ENCODE measurements around the gene DENND5B. TPM values are rescaled to one million over a fixed set of nuclear protein-coding genes. Genes with fewer than 3 reads are reported as not detected.
A peak's percentile ranks its signal among the peaks of the same experiment; 100 is the strongest.

DENND5B gene
- total RNA-seq, 1 experiment from 2014 or later: 24.6 TPM

DNA sequence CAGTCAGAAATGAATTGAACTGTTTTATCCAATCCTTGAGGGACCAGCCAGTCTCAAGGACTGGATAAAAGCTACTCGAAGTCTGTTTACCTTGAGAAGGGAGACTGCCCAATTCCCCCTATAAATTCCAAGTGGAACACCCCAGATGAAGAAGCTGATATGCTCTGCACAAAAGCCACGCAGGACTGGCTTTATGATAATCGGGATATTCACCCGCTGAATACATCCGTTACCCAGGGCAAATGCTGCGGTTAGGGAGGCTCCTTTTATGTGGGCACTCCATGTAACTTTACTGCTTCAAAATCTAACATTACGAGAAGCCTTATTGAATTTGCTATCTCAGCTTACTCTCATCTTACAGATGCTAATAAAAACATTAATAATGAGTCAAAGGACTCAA is 119.1 kb downstream of the DENND5B start:
- DNase-seq (ENCODE audit: low read depth): no peak

DNA sequence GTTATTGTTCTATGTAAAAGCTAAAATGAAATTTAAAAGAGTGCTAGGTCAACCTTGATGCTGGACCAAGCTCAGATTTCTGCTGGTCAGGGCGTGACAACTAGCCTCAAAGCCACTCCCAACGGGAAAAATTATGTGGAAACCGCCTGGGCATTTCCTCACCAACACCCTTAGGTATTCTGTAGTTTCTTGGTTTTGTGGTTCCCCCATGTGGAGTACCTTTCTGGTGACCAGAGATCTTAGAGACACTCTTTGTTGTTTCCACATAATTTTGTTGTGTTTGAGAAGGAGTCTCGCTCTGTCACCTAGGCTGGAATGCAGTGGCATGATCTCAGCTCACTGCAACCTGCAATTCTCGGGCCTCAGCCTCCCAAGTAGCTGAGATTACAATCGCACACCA is 119.9 kb downstream of the DENND5B start:
- DNase-seq (ENCODE audit: low read depth): no peak

DNA sequence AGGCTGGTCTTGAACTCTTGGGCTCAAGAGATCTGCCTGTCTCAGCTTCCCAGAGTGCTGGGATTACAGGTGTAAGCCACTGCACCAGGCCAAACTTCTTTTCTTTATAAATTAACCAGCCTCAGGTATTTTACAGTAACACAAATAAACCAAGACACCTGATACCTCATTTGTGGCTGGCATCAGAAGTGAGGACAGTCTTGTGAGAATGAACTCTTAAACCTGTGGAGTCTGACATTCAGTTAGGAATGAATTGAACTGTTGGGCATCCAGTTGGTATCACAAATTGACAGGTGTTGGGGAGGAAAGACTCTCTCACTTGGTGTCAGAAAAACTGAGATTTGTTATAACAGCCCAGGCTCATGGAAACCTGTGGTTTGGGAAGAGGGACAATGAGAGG is 120.5 kb downstream of the DENND5B start:
- no peak for DNase-seq (ENCODE audit: low read depth)

DNA sequence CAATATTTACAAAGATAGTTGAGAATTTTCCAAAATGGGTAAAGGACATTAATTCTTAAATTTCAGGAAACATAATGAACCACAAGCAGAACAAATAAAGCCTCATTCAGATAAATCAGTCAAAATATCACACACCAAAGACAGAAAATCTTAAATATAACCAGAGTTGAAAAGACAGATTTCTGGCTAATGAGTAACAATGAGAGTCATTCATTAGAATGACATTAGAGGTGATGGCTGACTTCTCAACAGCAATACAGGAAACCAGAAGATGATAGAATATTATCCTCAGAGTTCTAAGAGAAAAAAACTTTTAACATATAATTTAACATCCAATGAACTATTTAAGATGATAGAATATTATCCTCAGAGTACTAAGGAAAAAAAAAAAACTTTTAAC is 124.2 kb downstream of the DENND5B start:
- DNase-seq (ENCODE audit: low read depth): no peak

DNA sequence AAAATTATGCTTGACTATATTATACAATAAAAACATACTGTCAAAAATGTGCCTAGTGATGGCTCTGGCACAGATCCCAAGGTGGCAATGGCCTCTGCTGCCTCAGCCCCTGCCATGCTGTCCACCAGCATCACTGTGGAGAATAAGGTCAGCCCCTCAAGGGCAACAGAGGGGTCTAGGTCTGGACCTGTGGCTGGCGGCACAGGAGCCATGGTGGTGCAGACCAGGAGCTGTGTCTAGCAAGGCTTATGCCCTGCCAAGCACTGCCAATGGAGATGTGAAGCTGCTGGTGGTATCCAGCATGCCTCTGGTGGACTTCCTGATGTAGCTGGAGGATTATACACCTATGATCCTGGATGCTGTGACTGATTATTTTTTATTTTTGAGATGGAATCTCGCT is 125.9 kb downstream of the DENND5B start:
- DNase-seq (ENCODE audit: low read depth): no peak

DNA sequence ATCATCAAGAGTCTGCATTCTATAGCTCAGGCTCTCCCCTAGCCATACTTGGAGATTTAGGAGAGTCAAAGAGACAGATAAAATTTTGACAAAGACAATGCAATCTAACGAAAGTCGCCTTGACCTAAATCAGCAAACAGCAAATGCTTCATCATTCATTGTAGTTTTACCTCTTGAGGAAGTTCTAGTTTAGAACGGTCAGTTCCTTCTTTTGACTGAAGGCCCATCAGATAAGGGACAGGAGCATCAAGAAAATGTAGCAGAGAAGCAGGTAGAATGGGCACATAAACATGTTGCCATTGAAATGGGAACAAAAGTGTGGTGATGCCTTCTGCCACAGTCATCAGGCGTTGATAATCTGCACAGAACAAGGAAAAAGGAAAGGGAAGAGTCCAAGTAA is 130.9 kb downstream of the DENND5B start:
- DNase-seq (ENCODE audit: low read depth): no peak

DNA sequence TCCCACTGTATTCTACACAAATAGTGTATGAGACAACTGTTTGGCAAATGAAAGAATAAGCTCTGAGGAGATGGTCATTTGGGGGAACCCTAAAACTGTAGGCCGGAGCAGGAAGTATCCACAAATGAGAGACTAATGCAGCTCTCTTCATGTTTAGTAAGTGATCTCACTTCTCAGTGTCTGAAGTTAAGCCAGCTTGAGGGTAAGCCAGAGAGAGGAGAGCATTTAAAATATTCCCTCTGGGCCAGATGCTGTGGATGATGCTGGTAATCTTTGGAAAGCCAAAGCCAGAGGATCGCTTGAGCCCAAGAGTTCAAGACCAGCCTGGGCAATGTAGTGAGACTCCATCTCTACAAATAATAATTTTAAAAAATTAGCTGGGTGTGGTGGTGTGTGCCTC is 134.4 kb downstream of the DENND5B start:
- no peak for DNase-seq (ENCODE audit: low read depth)

DNA sequence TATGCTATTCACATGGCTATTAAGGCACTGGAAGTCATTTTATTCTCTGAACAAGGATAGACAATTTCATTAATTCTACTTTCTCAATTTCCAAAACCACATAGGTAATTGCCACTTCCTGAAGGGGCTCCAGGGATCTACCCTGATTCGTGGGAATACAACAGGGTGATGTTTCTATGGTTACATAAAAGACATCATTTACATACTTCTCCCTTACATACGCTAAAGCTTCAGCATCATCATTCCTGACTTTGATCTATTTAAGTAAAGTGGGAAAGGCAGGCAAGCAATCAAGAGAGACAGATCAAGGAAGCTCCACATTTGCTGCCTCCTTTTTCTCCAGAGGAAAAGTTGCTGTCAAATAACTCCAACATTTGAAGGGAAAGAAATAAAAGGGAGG is 146.2 kb downstream of the DENND5B start:
- no peak for DNase-seq (ENCODE audit: low read depth)

DNA sequence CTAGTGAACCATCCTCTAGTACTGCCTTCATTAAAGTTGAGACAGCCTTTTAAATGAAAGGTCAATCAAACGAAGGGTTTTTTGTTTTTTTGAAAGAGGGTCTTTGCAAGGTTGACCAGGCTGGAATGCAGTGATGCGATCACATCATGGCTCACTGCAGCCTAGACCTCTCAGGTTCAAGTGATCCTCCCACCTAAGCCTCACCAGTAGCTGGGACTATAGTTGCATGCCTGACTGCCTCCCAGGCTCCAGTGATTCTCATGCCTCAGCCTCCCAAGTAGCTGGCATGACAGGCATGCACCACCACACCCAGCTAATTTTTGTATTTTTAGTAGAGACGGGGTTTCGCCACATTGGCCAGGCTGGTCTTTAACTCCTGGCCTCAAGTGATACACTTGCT is 150.3 kb downstream of the DENND5B start:
- no peak for DNase-seq (ENCODE audit: low read depth)

DNA sequence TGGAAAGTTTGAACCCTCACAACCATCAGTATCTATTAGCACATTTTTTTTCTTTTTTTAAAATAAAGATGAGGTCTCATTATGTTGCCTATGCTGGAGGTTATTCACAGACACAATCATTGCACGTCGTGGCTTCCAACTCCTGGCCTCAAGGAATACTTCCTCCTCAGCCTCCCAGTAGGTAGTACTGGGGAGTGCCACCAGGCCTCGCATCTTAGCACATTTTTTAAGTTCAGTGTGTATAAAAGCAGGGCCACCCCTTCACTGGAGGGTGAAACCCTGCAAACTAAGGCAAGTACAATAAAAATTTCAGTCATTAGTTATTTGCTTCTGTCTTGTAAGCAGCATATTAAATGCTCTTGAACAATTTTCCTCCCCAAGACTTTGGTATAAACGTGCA is 150.8 kb downstream of the DENND5B start:
- no peak for DNase-seq (ENCODE audit: low read depth)

DNA sequence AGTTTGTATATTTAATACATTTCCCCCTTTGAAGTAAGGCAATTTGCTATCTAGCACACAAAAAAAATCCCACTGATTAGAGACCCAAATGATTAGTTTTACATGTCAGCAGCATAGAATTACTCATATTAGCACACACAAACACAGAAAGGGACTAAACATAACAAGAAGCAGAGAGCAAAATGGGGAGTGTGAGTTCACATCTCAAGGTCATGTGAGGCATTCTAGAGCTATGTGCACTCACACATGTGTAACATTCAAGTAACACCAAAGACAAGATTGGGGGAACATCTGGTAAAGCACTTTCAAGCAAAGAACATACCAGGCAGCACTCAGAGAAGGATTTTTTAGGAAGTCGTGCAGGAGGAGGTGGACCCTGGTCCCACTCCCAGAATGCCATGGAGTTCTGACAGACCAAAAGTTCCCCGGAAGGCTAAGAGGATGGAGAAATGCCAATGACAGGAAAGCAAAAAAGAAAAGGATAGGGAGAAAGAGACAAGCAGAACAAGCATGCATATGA is 159.2 kb downstream of the DENND5B start:
- no peak for DNase-seq (ENCODE audit: low read depth)

DNA sequence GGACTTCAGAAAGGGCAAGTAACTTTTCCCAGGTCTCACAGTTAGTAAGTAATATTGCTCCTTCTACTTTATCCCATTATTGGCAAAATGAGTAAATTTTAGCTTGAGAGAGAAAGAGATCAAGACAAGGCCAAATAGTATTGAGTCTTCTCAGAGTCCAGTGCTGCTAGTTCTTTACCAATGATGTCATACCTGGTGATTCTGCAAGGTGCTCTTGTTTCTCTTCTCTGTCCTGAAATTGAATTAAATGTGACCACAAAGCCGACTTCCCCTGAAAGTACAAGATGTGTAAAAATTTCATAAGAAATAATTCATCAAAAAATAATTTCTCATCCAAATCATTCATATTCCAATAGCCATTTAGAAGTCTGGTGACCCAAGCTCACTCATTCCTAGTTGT is 167.5 kb downstream of the DENND5B start:
- DNase-seq (ENCODE audit: low read depth): no peak

DNA sequence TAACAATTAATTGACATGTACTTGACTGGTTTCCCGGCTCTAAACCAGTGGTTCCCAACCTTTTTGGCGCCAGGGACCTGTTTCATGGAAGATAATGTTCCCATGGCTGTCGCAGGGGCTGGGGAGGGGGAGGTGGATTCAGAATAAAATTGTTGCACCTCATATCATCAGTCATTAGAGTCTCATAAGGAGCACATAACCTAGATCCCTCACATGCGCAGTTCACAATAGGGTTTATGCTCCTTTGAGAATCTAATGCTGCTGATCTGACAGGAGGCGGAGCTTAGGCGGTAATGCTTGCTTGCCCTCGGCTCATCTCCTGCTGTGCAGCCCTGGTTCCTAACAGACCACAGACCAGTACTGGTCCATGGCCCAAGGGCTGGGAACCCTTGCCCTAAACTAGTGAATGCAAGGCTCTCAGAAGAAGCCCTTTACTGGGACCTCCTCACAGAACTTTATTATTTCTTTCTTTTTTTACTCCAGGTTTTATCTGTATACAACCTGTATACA is 178.6 kb downstream of the DENND5B start:
- DNase-seq (ENCODE audit: low read depth): no peak

DNA sequence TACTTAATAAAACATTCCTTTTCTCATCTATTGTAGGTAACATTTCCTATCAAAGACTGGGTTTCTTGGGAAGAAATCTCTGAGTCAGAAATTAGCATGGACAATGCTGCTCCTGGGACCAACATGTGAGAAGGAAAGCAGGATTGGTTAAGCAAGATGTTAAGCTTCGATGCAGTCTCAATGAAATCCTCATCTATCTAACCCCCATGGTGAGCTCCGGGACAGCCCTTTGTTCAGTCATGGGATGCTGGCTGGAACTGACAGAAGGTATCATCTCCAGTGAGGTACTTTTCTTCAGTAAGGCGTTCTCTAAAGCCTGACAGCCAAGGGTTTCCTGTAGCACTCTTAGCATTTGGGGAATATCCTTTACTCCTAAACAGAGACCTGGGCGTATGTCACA is 182.2 kb downstream of the DENND5B start:
- DNase-seq (ENCODE audit: low read depth): no peak

DNA sequence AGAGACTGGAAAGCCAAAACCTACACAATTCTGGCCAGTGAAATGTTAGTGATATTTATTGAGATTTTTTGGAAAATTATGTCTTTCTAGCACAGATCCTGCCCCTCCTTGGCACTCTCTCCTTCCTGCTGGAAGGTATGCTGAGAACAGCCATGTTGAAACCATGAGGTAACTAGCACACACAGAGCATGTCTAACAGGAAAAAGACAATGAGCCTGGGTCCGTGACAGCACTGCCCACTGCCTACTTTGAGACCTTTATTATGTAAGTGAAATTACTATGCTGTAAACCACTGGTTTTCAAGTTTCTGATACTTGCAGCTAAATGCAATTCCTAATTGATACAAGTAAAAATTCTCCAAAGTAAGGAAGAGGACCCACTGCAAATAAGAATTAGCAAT is 183.4 kb downstream of the DENND5B start:
- no peak for DNase-seq (ENCODE audit: low read depth)

DNA sequence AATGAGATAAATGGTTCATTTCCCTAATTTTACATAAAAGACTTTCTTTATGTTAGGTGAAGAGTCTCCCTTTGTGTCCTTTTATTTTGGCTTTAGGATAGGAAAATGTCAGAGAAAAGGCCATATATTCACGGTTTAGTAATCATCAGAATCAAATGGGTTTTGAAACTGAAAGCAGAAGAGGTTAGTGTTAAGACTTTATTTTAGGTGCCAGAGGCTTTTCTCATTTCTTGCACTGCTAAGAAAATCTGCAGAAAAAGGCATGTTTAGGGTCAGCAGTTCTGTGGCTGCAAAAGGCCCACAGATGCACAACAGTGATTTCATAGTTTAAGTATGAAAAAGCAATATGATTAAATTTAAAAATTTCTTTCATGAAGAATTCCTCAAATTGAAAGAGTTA is 184.6 kb downstream of the DENND5B start:
- DNase-seq (ENCODE audit: low read depth): no peak

DNA sequence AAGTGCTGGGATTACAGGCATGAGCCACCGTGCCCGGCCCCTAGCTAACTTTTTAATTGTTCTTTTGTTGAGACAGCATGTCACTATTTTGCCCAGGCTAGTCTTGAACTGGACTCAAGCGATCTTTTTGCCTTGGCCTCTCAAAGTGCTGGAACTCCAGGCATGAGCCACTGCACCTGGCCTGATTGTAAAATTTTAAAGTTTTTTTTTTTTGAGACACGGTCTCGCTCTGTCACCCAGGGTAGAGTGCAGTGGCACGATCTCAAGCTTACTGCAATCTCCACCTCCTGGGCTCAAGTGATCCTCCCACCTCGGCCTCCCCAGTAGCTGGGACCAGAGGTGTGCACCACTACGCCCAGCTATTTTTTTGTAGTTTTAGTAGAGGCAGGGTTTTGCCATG is 185.9 kb downstream of the DENND5B start:
- DNase-seq (ENCODE audit: low read depth): no peak

DNA sequence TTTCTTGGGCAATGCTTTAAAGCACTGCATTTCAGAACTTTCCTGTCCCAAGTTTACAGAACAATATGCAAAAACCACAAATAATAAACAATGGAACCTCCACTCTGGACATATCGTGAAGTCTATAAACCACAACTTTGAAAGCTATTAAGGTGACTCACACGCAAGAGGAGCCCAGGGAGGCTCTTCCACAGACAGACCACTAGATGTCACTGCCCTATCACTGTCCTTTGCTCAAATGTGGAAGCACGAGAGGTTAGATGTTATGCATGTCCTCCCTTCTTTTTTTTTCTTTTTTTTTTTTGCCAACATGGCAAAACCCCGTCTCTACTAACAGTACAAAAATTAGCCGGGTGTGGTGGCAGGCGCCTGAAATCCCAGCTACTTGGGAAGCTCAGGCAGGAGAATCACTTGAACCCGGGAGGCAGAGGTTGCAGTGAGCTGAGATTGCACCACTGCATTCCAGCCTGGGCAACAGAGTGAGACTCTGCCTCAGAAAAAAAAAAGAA is 187.8 kb downstream of the DENND5B start:
- DNase-seq (ENCODE audit: low read depth): peak; percentile 94

DNA sequence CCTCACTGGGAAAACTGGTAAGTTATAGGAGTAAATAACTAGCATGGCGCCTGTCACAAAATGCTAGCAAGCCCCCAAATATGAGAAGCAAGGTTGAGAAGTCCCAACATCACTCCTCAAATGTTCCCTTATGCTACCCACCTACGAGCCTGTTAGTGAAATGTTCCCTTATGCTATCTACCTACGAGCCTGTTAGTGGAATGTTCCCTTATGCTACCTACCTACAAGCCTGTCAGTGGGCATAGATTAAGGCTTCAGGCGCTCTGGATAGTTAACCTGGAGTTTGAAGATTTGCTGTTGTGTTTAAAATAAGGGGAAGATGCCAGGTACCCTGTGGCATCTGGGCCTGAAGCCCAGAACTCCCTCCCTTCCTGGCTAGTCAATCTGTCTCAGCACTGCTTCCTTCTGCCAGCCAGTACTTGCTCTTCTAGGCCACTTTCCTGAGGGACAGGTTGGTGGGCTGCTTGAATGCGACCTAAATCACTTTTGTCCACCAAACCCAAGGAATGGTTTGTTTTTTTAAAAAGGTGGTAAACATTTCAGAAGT is 197.9 kb downstream of the DENND5B start:
- no peak for DNase-seq (ENCODE audit: low read depth)

DNA sequence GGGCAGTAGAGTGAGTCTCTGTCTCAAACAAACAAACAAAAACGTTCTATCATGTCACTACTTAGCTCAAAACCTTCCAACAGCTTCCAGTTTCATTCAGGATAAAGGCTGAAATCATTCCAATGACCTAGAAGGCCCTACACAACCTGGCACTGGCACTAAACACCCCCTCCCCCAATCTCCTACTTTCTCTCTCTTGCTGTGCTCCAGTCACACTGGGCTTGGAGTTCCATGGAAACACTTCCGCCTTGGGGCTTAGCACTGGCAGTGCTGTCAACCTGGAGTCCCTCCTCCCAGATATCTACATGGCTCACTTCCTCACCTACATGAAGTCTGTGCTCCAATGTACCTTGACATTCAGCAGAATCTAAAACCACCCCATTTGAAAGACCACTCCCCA is 199.9 kb downstream of the DENND5B start:
- DNase-seq (ENCODE audit: low read depth): no peak

DNA sequence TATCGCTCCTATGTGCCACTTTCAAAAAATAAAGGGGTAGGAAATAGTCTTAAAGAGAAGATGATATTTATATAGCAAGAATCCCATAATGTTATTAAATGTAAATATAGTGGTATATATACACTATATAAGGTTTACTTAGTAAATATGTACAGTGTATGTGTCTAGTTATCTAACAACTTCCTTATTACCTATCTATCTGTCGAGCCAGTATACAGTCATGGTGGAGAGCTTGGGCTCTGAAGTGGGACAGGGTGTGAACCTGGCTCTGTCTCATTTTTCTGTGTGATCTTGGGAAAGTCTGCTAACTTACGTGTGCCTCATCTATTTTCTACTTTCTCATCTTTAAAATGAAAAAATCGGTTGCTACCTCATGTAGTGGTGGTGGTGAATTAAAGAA is 202.2 kb downstream of the DENND5B start:
- no peak for DNase-seq (ENCODE audit: low read depth)

DNA sequence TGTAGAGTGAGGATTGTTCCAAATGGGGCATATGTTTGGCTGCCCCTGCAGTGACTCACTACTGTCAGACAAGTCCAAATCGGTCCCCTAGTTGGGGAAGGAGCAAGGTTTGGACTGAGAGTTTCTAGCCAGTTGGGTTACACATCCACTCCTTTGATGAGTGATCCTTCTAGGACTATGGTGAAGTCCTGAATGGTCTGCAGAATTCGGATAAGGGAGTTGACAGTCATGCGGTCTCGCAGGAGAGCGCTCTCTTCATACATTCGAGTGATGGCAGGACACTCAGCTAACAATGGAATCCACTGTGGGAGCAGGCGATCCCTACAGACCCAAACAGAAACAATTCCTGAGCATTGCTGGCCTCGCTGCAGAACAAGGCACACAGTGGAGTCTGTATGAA is 203.5 kb downstream of the DENND5B start:
- no peak for DNase-seq (ENCODE audit: low read depth)

DNA sequence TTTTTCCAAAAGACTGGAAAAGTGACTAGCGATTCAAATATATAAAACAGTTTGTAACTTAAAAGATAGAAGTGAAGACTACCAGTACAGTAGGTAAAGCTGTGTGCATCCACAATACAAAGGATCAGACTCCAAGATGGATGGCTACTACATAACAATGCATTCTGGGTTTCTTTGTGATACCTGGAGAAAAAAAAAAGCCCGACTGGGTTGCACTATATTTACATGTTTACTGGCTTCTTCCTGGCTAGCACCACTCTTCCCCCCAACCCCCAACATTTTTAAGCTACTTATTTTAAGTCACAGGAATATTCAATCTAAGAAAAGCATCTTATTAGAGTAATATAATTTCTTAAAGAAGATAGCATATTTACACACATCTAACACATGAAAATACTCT is 203.9 kb downstream of the DENND5B start:
- DNase-seq (ENCODE audit: low read depth): no peak

DNA sequence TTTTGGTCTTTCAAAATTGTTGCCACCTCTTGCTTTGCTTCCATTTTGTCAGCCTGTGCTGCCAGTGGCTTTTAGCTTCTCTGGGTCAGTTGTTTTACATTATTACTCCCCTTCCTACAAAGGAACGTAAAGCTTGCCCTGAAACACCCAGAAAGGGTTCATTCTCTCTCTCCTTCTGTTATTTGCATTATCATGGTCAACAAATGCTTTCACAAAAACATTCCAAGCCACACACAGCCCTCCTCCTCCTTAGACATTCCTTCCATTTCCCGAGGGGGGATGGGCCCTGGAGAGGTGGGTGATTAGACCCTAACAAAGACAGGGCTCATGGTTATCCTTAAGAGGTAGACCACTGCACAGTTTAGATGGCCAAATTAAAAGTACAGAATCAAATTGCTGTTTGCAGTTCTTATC is 204.6 kb downstream of the DENND5B start:
- no peak for DNase-seq (ENCODE audit: low read depth)

Measured in M059J (cell line).